Epithelial cell of proximal tubule (primary cell): ENCODE results near the gene SKAP2. TPM values are rescaled to one million over a fixed set of nuclear protein-coding genes. Genes with fewer than 3 reads are reported as not detected.

Experiments
- DNase-seq: peaks from one replicate; pipeline ENCODE4 v3.0.0-alpha.2; 2011; ENCODE audit warnings: low read depth
- H3K4me3 ChIP-seq: 2 replicates; pipeline ENCODE4 v1.5.1; 2011; ENCODE audit warnings: low read depth, mild to moderate bottlenecking, low read length
- total RNA-seq: library from RNA; depleted of rRNA; stranded (reverse); fragments of >200 nt; gene quantifications from 2 replicates; pipeline ENCODE4 v1.2.3, GENCODE V29; 2015
- TF ChIP-seq, protein P1 (sequence below): conservative IDR thresholded peaks from 2 replicates; pipeline ENCODE4 v1.5.1; 2012; ENCODE audit warnings: low read depth, mild to moderate bottlenecking, low read length

SKAP2 gene, protein sequence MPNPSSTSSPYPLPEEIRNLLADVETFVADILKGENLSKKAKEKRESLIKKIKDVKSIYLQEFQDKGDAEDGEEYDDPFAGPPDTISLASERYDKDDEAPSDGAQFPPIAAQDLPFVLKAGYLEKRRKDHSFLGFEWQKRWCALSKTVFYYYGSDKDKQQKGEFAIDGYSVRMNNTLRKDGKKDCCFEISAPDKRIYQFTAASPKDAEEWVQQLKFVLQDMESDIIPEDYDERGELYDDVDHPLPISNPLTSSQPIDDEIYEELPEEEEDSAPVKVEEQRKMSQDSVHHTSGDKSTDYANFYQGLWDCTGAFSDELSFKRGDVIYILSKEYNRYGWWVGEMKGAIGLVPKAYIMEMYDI
- total RNA-seq: 18.3 and 31.5 TPM in 2 replicates

DNA sequence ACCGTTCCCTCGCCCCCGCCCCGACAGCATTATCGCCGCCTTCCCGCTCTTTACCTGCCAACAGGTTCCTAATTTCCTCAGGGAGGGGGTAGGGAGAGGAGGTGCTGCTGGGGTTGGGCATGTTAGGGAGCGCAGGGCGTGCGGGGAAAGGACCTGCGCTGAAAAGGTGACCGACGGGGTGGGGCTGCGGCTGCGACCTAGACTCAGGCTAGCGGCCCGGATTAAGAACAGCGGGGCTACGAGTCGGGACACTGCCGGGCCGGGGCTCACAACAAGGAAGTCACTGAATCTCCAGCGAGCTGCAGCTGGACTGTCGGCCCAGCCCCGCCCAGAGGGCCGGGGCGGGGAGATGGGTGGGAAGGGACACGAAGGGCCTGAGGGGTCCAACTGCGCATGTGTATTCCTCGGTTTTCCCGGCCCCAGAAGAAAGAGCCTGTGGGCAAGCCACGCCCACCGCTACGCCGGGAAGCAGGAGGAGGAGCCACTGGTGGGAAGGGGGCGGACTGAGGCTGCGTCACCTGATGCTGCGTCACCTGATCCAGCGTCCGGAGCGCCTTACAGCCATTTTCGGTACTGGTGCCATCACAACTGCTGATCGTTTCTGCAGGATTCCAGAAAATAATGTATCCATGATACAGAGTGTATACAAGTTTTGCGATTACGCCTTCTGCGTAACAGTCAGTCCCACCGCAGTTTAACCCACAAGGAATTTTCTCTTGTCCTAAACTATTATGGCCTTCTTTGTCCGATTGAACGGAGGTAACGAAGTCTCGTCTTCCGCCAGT lies at the start of gene SKAP2:
Gene SKAP2 (minus strand): TSS at position 282 of the 785 bp plus-strand sequence. CDS start 161 bp downstream, at position 121.
- TF ChIP-seq, protein P1, sequence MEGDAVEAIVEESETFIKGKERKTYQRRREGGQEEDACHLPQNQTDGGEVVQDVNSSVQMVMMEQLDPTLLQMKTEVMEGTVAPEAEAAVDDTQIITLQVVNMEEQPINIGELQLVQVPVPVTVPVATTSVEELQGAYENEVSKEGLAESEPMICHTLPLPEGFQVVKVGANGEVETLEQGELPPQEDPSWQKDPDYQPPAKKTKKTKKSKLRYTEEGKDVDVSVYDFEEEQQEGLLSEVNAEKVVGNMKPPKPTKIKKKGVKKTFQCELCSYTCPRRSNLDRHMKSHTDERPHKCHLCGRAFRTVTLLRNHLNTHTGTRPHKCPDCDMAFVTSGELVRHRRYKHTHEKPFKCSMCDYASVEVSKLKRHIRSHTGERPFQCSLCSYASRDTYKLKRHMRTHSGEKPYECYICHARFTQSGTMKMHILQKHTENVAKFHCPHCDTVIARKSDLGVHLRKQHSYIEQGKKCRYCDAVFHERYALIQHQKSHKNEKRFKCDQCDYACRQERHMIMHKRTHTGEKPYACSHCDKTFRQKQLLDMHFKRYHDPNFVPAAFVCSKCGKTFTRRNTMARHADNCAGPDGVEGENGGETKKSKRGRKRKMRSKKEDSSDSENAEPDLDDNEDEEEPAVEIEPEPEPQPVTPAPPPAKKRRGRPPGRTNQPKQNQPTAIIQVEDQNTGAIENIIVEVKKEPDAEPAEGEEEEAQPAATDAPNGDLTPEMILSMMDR: no peak
- H3K4me3 ChIP-seq: peak within 1 kb of the TSS; percentile 89
- peak; percentile 88 for DNase-seq

DNA sequence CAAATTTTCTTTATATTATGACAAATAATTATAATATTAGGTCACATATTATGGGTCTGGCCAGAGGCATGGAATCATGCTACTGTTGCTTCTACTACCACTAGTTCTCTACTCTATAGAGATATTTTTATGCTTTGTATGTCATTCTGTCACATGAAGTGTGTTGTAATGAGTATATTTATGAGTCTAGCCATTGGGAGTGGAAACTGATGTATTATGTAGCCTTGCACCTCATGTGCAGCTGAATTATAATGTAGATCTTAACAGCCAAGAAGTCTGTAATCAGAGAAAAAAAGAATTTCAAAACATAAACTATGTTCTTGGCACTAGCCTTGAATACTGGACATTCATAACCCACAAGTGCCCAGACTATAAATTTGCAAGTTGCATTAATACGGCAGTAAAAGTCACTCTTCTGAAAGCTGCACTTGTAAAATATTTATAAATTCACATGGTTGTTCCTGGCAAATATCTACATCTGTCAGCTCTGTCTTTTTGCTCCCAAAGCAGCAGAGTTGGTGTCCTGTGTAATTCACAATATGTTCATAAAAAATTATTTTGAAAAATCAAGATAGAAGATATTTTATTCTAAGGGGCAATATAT lies 48.6 kb upstream of the SKAP2 start:
- TF ChIP-seq, protein P1: no peak
- no peak for DNase-seq
- no peak overlapping the region for H3K4me3 ChIP-seq

DNA sequence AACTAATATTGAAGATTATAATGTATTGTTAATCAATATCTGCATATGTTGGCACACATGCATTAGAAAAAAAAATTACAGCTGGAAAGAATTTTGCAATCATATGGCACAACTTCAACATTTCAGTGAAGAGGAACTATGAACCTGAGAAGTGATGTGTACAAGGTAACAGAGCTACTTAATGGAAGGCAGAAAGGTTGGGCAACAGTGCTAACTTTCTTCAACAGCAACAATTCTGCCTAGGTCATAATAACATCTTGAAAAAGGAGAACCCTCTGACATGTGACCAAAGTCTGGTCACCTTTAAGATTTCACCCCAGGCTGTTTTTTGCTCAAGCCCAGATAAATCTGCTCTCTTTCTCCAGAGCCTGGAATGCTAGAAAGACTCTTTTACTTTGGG lies 47.9 kb upstream of the SKAP2 start:
- no peak overlapping the region for H3K4me3 ChIP-seq
- no peak for DNase-seq
- TF ChIP-seq, protein P1: no peak

DNA sequence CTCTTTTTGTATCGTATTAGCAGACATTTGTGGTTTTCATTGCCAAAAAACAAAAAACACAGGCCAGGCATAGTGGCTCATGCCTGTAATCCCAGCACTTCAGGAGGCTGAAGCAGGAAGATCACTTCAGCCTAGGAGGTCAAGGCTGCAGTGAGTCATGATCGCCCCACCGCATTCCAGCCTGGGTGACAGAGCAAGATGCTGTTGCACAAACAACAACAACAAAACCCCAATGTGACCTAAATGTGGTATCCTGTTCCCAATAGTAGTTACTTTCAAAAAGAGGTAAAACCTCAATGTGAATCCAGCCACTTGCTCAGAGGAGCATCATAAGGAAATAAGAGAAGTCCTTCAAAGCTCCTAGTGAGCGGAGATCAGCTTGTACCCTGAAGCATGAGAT lies 45.8 kb upstream of the SKAP2 start:
- TF ChIP-seq, protein P1: no peak
- H3K4me3 ChIP-seq: no peak overlapping the region
- peak; percentile 53 for DNase-seq

DNA sequence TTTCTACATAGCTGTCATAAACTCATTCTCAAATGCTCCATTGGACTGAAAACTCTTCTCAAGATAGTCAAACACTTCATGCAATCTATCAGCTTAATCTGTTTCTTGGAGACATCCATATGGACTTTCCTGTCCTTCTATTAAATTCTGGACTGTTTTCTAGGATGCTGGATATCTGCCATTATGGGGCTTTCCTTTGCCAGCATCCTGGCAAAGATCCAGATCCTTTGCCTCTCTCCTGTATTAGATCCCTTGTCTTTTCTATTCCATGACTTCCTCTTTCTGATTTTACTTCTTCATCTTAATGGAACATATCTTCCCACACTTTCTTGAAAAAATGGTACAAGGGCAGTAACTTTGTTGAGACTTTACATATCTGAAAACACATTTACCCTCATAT lies 35.9 kb upstream of the SKAP2 start:
- TF ChIP-seq, protein P1: no peak
- DNase-seq: no peak
- H3K4me3 ChIP-seq: no peak overlapping the region

DNA sequence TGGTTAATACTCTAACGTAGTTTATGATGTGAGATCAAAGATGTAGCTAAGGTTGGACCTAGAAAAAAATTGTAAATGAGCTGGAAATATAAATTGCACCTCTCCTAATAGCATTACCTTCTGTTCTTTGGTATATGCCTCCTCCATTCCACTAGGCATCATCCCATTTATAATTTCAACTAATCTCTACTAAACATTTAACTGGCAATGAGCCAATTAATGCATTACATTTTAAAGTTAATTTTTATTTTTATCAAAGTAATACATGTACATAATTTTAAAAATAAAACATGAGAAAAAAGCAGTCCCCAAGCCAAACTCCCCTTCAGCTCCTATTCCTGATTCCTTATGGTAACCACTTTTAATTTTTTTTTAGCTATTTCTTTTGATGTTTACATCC lies 35.1 kb upstream of the SKAP2 start:
- H3K4me3 ChIP-seq: no peak overlapping the region
- no peak for DNase-seq
- TF ChIP-seq, protein P1: no peak
